ENCODE measurements around the gene TMEM54. TPM values are rescaled to one million over a fixed set of nuclear protein-coding genes. Genes with fewer than 3 reads are reported as not detected.

TMEM54 gene
- total RNA-seq, 1 donor from 2014 or later: 42.1 TPM

GRCh38 chr1:32876341-32877210, 24.6 kb downstream of the TMEM54 start:
- H3K4me3 Mint-ChIP-seq: no peak overlapping the region
- H3K27me3 Mint-ChIP-seq: peaks cover 18% of the 10 kb centered on the region
- H3K27ac Mint-ChIP-seq: no peak overlapping the region
- DNase-seq (ENCODE audit: extremely low spot score, unreplicated experiment): no peak
- peaks cover 26% of the 10 kb centered on the region for H3K4me1 Mint-ChIP-seq (ENCODE audit: unreplicated experiment)
- peak; percentile 82 for TF ChIP-seq CTCF (conservative IDR thresholded peaks at IDR 0.05)
- no peaks in the 10 kb centered on the region for H3K9me3 Mint-ChIP-seq
- H3K36me3 Mint-ChIP-seq: no peaks in the 10 kb centered on the region

GRCh38 chr1:32874860-32875752, 26.1 kb downstream of the TMEM54 start:
- no peaks in the 10 kb centered on the region for H3K9me3 Mint-ChIP-seq
- peaks cover 24% of the 10 kb centered on the region for H3K27me3 Mint-ChIP-seq
- TF ChIP-seq CTCF (conservative IDR thresholded peaks at IDR 0.05): no peak
- no peaks in the 10 kb centered on the region for H3K36me3 Mint-ChIP-seq
- peaks cover 31% of the 10 kb centered on the region for H3K4me1 Mint-ChIP-seq (ENCODE audit: unreplicated experiment)
- no peak for DNase-seq (ENCODE audit: extremely low spot score, unreplicated experiment)
- H3K27ac Mint-ChIP-seq: peak overlapping the region; percentile 22
- H3K4me3 Mint-ChIP-seq: peak overlapping the region; percentile 14

- Mint-ChIP-seq H3K9me3 (no peaks in the 10 kb centered on the region), H3K36me3 (peaks cover 4% of the 10 kb centered on the region), H3K4me1 (ENCODE audit: unreplicated experiment) (peaks cover 31% of the 10 kb centered on the region), H3K27ac (no peak overlapping the region), H3K4me3 (no peak overlapping the region), H3K27me3 (peaks cover 37% of the 10 kb centered on the region)
- no peak for DNase-seq (ENCODE audit: extremely low spot score, unreplicated experiment)
- TF ChIP-seq CTCF (conservative IDR thresholded peaks at IDR 0.05): no peak
Observed at GRCh38 chr1:32873484-32873883, 27.7 kb downstream of the TMEM54 start.

DNA sequence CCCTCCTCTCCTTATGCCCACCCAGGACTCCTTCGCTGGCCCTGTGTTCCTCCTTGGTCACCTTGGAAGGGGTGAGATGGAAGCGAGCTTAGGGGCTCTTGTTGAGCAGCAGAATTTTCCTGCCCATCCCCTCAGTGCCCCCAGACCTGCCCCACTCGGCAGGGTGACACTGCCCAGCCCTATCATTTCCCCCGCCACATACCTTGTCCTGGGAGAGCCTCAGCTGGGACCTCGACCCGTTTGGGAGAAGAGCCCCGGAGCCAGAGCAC, 29.1 kb downstream of the TMEM54 start:
- H3K27me3 Mint-ChIP-seq: peaks cover 37% of the 10 kb centered on the region
- peaks cover 31% of the 10 kb centered on the region for H3K4me1 Mint-ChIP-seq (ENCODE audit: unreplicated experiment)

More for the DNA sequence above, 29.1 kb downstream of the TMEM54 start:
- no peak for TF ChIP-seq CTCF (conservative IDR thresholded peaks at IDR 0.05)
- H3K27ac Mint-ChIP-seq: peak overlapping the region; percentile 68
- peaks cover 7% of the 10 kb centered on the region for H3K36me3 Mint-ChIP-seq
- H3K4me3 Mint-ChIP-seq: peak overlapping the region; percentile 84
- DNase-seq (ENCODE audit: extremely low spot score, unreplicated experiment): no peak
- no peaks in the 10 kb centered on the region for H3K9me3 Mint-ChIP-seq

All from type B pancreatic cell (in vitro differentiated cells).